DND-41 (cell line): ENCODE data around the gene EBNA1BP2.

Source experiments
- EZH2 ChIP-seq: IDR thresholded peaks from 3 replicates; pipeline ENCODE4 v1.6.1; 2012; ENCODE audit warnings: borderline replicate concordance, low read depth, mild to moderate bottlenecking, moderate library complexity, low read length, inconsistent platforms; ENCODE audit not compliant: severe bottlenecking
- TF ChIP-seq, protein P1 (sequence below): IDR thresholded peaks from 2 replicates; pipeline ENCODE4 v1.5.1; 2012; ENCODE audit warnings: borderline replicate concordance, low read length, moderate library complexity, mild to moderate bottlenecking; ENCODE audit not compliant: poor library complexity, severe bottlenecking; ENCODE audit errors: extremely low read depth

DNA sequence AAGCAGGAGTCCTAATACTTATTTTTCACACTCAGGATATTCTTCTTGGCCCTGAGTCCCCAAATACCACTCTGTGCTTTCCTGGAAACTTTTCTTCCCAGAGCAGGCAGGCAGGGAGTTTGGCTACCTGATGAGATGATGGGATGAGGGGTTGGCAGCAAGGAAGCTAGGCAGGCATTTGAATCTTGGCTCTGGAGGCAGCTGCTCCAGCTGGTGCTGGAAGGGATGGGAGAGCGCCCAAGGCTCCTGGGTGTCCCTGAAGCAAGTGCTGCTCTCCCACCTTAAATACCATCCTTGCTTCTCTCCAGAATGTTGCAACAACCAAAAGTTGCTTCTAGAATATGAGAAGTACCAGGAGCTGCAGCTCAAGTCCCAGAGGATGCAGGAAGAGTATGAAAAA, 49.7 kb upstream of the EBNA1BP2 start:
- TF ChIP-seq, protein P1, sequence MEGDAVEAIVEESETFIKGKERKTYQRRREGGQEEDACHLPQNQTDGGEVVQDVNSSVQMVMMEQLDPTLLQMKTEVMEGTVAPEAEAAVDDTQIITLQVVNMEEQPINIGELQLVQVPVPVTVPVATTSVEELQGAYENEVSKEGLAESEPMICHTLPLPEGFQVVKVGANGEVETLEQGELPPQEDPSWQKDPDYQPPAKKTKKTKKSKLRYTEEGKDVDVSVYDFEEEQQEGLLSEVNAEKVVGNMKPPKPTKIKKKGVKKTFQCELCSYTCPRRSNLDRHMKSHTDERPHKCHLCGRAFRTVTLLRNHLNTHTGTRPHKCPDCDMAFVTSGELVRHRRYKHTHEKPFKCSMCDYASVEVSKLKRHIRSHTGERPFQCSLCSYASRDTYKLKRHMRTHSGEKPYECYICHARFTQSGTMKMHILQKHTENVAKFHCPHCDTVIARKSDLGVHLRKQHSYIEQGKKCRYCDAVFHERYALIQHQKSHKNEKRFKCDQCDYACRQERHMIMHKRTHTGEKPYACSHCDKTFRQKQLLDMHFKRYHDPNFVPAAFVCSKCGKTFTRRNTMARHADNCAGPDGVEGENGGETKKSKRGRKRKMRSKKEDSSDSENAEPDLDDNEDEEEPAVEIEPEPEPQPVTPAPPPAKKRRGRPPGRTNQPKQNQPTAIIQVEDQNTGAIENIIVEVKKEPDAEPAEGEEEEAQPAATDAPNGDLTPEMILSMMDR: no peak
- TF ChIP-seq EZH2: no peak
